Ovary (tissue), 9 donors: ENCODE results near the gene DNAJC1. TPM values are rescaled to one million over a fixed set of nuclear protein-coding genes. Genes with fewer than 3 reads are reported as not detected.

Experiments
- DNase-seq, 5 donors: peaks; one replicate each; pipeline ENCODE4 v3.0.0-alpha.2; 2019 to 2020
- H3K27ac ChIP-seq, 2 donors: fragments of 200-600 bp; one replicate each; pipeline versions ENCODE4 v1.5.1 to v1.8.0; 2019 to 2022
- H3K27me3 ChIP-seq: fragments of 200-600 bp; one replicate; pipeline ENCODE4 v1.8.0; 2022
- H3K36me3 ChIP-seq: fragments of 200-600 bp; sonication (generic); one replicate; pipeline ENCODE4 v1.5.1; 2019
- H3K4me1 ChIP-seq: one replicate; pipeline ENCODE4 v1.8.1; 2013; ENCODE audit warnings: mild to moderate bottlenecking, moderate library complexity; ENCODE audit not compliant: insufficient read depth
- H3K4me3 ChIP-seq: fragments of 200-600 bp; sonication (generic); one replicate; pipeline ENCODE4 v1.5.1; 2017
- H3K9me3 ChIP-seq, 2 donors: fragments of 200-600 bp in 1 of 2; sonication (generic) in 1 of 2; one replicate each; pipeline versions ENCODE4 v1.5.1 to v1.8.1; 2013 to 2019; ENCODE audit warnings: mild to moderate bottlenecking in 1 of 2, moderate library complexity in 1 of 2
- CTCF ChIP-seq, 3 donors: fragments of 450-650 bp in 2 of 3; fragments of 200-600 bp in 1 of 3; IDR thresholded peaks; one replicate each; pipeline versions ENCODE4 v1.5.1 to v1.8.0; 2016 to 2022; ENCODE audit warnings: antibody characterized with exemption in 3 of 3, mild to moderate bottlenecking in 1 of 3
- EP300 ChIP-seq: sonication (generic); formaldehyde crosslinking; IDR thresholded peaks from one replicate; pipeline ENCODE4 v1.6.1; 2017; ENCODE audit warnings: antibody characterized with exemption
- POLR2A ChIP-seq: fragments of 450-650 bp; IDR thresholded peaks from one replicate; pipeline ENCODE4 v1.6.1; 2017; ENCODE audit warnings: antibody characterized with exemption, mild to moderate bottlenecking, moderate library complexity
- WGBS, 3 donors: extraction: QIAGEN DNeasy Blood & Tissue Kit in 1 of 3; methylation state at CpG; one replicate each; pipeline versions ENCODE4 v1.1.5 to v1.1.7; 2013 to 2017; 5-methylcytosine and 5-hydroxymethylcytosine counted together
- intact Hi-C, 4 donors: fragments of 100-400 bp; cut with DNase I; formaldehyde crosslinking; loops; one replicate each; pipeline versions ENCODE4 v1.11.0 to v1.15.1; 2022 to 2023
- polyA plus RNA-seq, 2 donors: library from polyadenylated mRNA; stranded (reverse); fragments of 200-250 nt in 1 of 2; fragments of 350-450 nt in 1 of 2; fragmentation: Illumina TruSeq in 1 of 2; extraction: RNeasy Lipid Tissue Mini Kit (QIAGEN cat#74804) in 1 of 2; gene quantifications; one replicate each; pipeline ENCODE4 v1.2.3, GENCODE V29; 2013 to 2014
- total RNA-seq, 7 donors: library from RNA; depleted of rRNA in 2 of 7; stranded (reverse); fragments of >200 nt in 2 of 7; fragmentation: NEBNext Ultra II Directional in 3 of 7; extraction: Animal tissue kit (Norgen Biotek cat#: 25700) in 3 of 7; gene quantifications; one replicate each; pipeline versions ENCODE4 v1.1.0 to v1.2.4, GENCODE V29; 2016 to 2023
- donor health status: DM: no; HTN: no; CAD: no; lungs with moderate emphysema.
- donor health status: DM: no; HTN: no; CAD: no.
- donor health status: Bipolar disorder and iron deficiency.
- donor health status: DM: yes; HTN: yes; CAD: no.
- donor health status: DM: no; HTN: no; CAD: no.
- donor health status: DM: yes; HTN: yes; CAD: no.

DNAJC1 gene
- total and polyA plus RNA-seq, 9 donors, result 18.8 to 62.7 (median 21.0) TPM

- TF ChIP-seq EP300 (no peak), CTCF (IDR thresholded peaks at IDR 0.05) (no peak), POLR2A (no peak)
- Histone ChIP-seq H3K36me3 (no peaks in the 10 kb centered on the region), H3K27me3 (no peaks in the 10 kb centered on the region), H3K9me3 (no peaks in the 10 kb centered on the region), H3K4me3 (no peak overlapping the region), H3K27ac (no peak overlapping the region), H3K4me1 (no peaks in the 10 kb centered on the region)
- no peak for DNase-seq
- intact Hi-C loops, result no loop called here
Observed at GRCh38 chr10:21964983-21965665, 38.4 kb downstream of the DNAJC1 start.

- no peak for DNase-seq
- intact Hi-C loops, result no loop called here
- Histone ChIP-seq H3K4me1 (no peaks in the 10 kb centered on the region), H3K9me3 (no peaks in the 10 kb centered on the region), H3K27ac (no peak overlapping the region), H3K27me3 (no peaks in the 10 kb centered on the region), H3K4me3 (no peak overlapping the region), H3K36me3 (no peaks in the 10 kb centered on the region)
- TF ChIP-seq EP300 (no peak), POLR2A (no peak), CTCF (IDR thresholded peaks at IDR 0.05) (no peak)
- WGBS, 3 donors, result 97 to 98% (median 98%) methylated on average over 5 of the region's 5 CpGs
Observed at GRCh38 chr10:21962358-21962757, 41.2 kb downstream of the DNAJC1 start.

GRCh38 chr10:21961847-21962246 lies 41.7 kb downstream of the DNAJC1 start:
- no peaks in the 10 kb centered on the region for H3K4me1 ChIP-seq
- H3K9me3 ChIP-seq, result no peaks in the 10 kb centered on the region
- no peak overlapping the region for H3K4me3 ChIP-seq
- DNase-seq, result no peak
- H3K36me3 ChIP-seq, result no peaks in the 10 kb centered on the region
- TF ChIP-seq EP300 (no peak), CTCF (IDR thresholded peaks at IDR 0.05) (no peak), POLR2A (no peak)
- no peaks in the 10 kb centered on the region for H3K27me3 ChIP-seq
- H3K27ac ChIP-seq, result no peak overlapping the region
- intact Hi-C loops, result no loop called here

- Histone ChIP-seq H3K27ac (no peak overlapping the region), H3K36me3 (no peaks in the 10 kb centered on the region), H3K4me3 (no peak overlapping the region), H3K4me1 (no peaks in the 10 kb centered on the region), H3K27me3 (no peaks in the 10 kb centered on the region), H3K9me3 (no peaks in the 10 kb centered on the region)
- no peak for TF ChIP-seq EP300
- TF ChIP-seq CTCF (IDR thresholded peaks at IDR 0.05), result no peak
- no peak for TF ChIP-seq POLR2A
- intact Hi-C loops, result loop anchor here in 1 of 4 donors (10.0 kb wide), 1 partner anchor 465 kb away; no protein-coding TSS in a partner anchor
- DNase-seq, result no peak
- 87 to 95% (median 92%) methylated on average over 2 of the region's 2 CpGs for WGBS, 3 donors
Observed at GRCh38 chr10:21959998-21960397, 43.5 kb downstream of the DNAJC1 start.
